ENCODE results near the gene PP2D1.

GRCh38 chr3:19948226-19948591 is 63.9 kb downstream of the PP2D1 start:
- TF ChIP-seq TFAP4 (CRISPR knock-in tag; IDR thresholded peaks at IDR 0.05; ENCODE audit: borderline replicate concordance) (no peak), ARNT (IDR thresholded peaks at IDR 0.05) (no peak), HNRNPK (IDR thresholded peaks at IDR 0.05; ENCODE audit: low read depth, low read length, poor library complexity, severe bottlenecking) (no peak), SIN3B (IDR thresholded peaks at IDR 0.05; ENCODE audit: low read depth) (no peak), EP300 (IDR thresholded peaks at IDR 0.05; ENCODE audit: low read length) (no peak)

Data from K562 (cell line).